H1 (cell line): Measurements from ENCODE around the gene HOXB3. TPM values are rescaled to one million over a fixed set of nuclear protein-coding genes. Genes with fewer than 3 reads are reported as not detected.

Experiments used
- CTCF ChIA-PET: fragments of 300-600 bp; sonication (Branson Sonifier 250); formaldehyde crosslinking; loops from one replicate; lab custom pipeline; 2021; ENCODE audit not compliant: partially characterized antibody; lab: Charles Lee
- POLR2A ChIA-PET: fragments of 300-600 bp; sonication (Branson Sonifier 250); formaldehyde crosslinking; loops from one replicate; lab custom pipeline; 2021; ENCODE audit warnings: inconsistent platforms; ENCODE audit not compliant: partially characterized antibody; lab: Charles Lee
- DNase-seq, 2 experiments: peaks; one replicate each; pipeline versions ENCODE4 v3.0.0 to v3.0.0-alpha.2; 2010 to 2022; ENCODE audit warnings: low spot score in 2 of 2, low read depth in 1 of 2, mixed read lengths in 1 of 2
- FAIRE-seq: peaks from 2 replicates; lab custom pipeline; 2011; peaks lifted over from hg19 to GRCh38; lab: Jason Lieb, UNC
- H2AFZ ChIP-seq: 2 replicates; pipeline ENCODE4 v1.8.1; 2012; ENCODE audit warnings: low read length, inconsistent platforms
- H2AK5ac ChIP-seq: 2 replicates; pipeline ENCODE4 v1.6.1; 2013; ENCODE audit warnings: low read depth, low read length
- H2BK120ac ChIP-seq: replicated peaks from 2 replicates; pipeline ENCODE3; 2013; ENCODE audit warnings: low read depth, low read length, inconsistent platforms
- H2BK12ac ChIP-seq: 2 replicates; pipeline ENCODE4 v1.6.1; 2013; ENCODE audit warnings: low read depth, low read length
- H2BK15ac ChIP-seq: 2 replicates; pipeline ENCODE4 v1.6.1; 2013; ENCODE audit warnings: low read length
- H2BK20ac ChIP-seq: 2 replicates; pipeline ENCODE4 v1.6.1; 2013; ENCODE audit warnings: low read length
- H2BK5ac ChIP-seq: 2 replicates; pipeline ENCODE4 v1.6.1; 2013; ENCODE audit warnings: low read depth, low read length
- H3K14ac ChIP-seq: 2 replicates; pipeline ENCODE4 v1.6.1; 2013; ENCODE audit warnings: inconsistent platforms; ENCODE audit not compliant: insufficient read length
- H3K18ac ChIP-seq: 2 replicates; pipeline ENCODE4 v1.6.1; 2013; ENCODE audit warnings: low read length; ENCODE audit errors: extremely low read depth
- H3K23ac ChIP-seq: 2 replicates; pipeline ENCODE4 v1.6.1; 2013; ENCODE audit warnings: inconsistent platforms; ENCODE audit not compliant: insufficient read length
- H3K23me2 ChIP-seq: 2 replicates; pipeline ENCODE4 v1.6.1; 2013; ENCODE audit warnings: low read depth, low read length
- H3K27ac ChIP-seq: 2 replicates; pipeline ENCODE4 v1.6.1; 2011; ENCODE audit warnings: low read depth, low read length, inconsistent platforms
- H3K27me3 ChIP-seq, 4 experiments: replicated peaks in 1 of 4; 1 replicate in 1 of 4; 2 replicates in 3 of 4; pipeline versions ENCODE4 v1.6.1 to v1.8.1; 2011 to 2013; ENCODE audit warnings: low read length in 3 of 4, mild to moderate bottlenecking in 3 of 4, inconsistent platforms in 2 of 4, mixed read lengths in 2 of 4, moderate library complexity in 1 of 4; ENCODE audit not compliant: control insufficient read depth in 3 of 4, insufficient read depth in 3 of 4; ENCODE audit errors: extremely low read depth in 1 of 4
- H3K36me3 ChIP-seq, 4 experiments: 2 replicates each; pipeline versions ENCODE4 v1.6.1 to v1.8.1; 2011 to 2013; ENCODE audit warnings: mild to moderate bottlenecking in 4 of 4, low read length in 3 of 4, moderate library complexity in 2 of 4, control low read depth in 1 of 4, inconsistent platforms in 1 of 4; ENCODE audit not compliant: insufficient read depth in 4 of 4, control insufficient read depth in 2 of 4
- H3K4ac ChIP-seq: replicated peaks from 2 replicates; pipeline ENCODE3; 2013; ENCODE audit warnings: low read length, low read depth, mixed read lengths, inconsistent platforms; ENCODE audit not compliant: insufficient read length
- H3K4me1 ChIP-seq, 4 experiments: replicated peaks in 1 of 4; 1 replicate in 1 of 4; 2 replicates in 3 of 4; pipeline versions ENCODE4 v1.6.1 to v1.8.1; 2011 to 2013; ENCODE audit warnings: low read length in 3 of 4, inconsistent platforms in 2 of 4, mixed read lengths in 1 of 4; ENCODE audit not compliant: insufficient read depth in 4 of 4, control insufficient read depth in 3 of 4
- H3K4me2 ChIP-seq, 2 experiments: 2 replicates each; pipeline versions ENCODE4 v1.6.1 to v1.8.1; 2011 to 2013; ENCODE audit warnings: low read depth in 2 of 2, low read length in 2 of 2, control low read depth in 1 of 2, inconsistent platforms in 1 of 2, mild to moderate bottlenecking in 1 of 2; ENCODE audit not compliant: insufficient read depth in 1 of 2
- H3K4me3 ChIP-seq, 4 experiments: fragments of 200-600, 300-600 bp in 1 of 4; sonication (generic), shearing (Covaris generic), sonication (Bioruptor Twin) in 1 of 4; 2 replicates each; pipeline versions ENCODE4 v1.5.1 to v1.8.1; 2011 to 2016; ENCODE audit warnings: low read length in 4 of 4, low read depth in 3 of 4, control low read depth in 2 of 4, inconsistent platforms in 2 of 4, mild to moderate bottlenecking in 2 of 4, mixed read lengths in 1 of 4, moderate library complexity in 1 of 4; ENCODE audit not compliant: insufficient read depth in 2 of 4; ENCODE audit errors: extremely low read depth in 1 of 4
- H3K56ac ChIP-seq: replicated peaks from 2 replicates; pipeline ENCODE3; 2013; ENCODE audit warnings: low read depth, mild to moderate bottlenecking, mixed read lengths, low read length, inconsistent platforms; ENCODE audit not compliant: insufficient read length
- H3K79me1 ChIP-seq: 2 replicates; pipeline ENCODE4 v1.6.1; 2013; ENCODE audit warnings: low read depth, low read length, control low read depth
- H3K79me2 ChIP-seq, 2 experiments: 2 replicates each; pipeline versions ENCODE4 v1.6.1 to v1.8.1; 2012 to 2013; ENCODE audit warnings: low read length in 2 of 2, mild to moderate bottlenecking in 2 of 2, inconsistent platforms in 1 of 2; ENCODE audit not compliant: insufficient read depth in 2 of 2, control insufficient read depth in 1 of 2
- H3K9ac ChIP-seq, 4 experiments: replicated peaks in 1 of 4; 1 replicate in 1 of 4; 2 replicates in 3 of 4; pipeline versions ENCODE4 v1.6.1 to v1.8.1; 2011 to 2013; ENCODE audit warnings: low read depth in 3 of 4, low read length in 3 of 4, control low read depth in 2 of 4, mild to moderate bottlenecking in 2 of 4, moderate library complexity in 2 of 4, inconsistent platforms in 1 of 4; ENCODE audit errors: extremely low read depth in 1 of 4
- H3K9me3 ChIP-seq, 2 experiments: 2 replicates each; pipeline versions ENCODE4 v1.6.1 to v1.8.1; 2012 to 2013; ENCODE audit warnings: mild to moderate bottlenecking in 2 of 2, moderate library complexity in 2 of 2, control low read depth in 1 of 2, inconsistent platforms in 1 of 2, low read depth in 1 of 2, low read length in 1 of 2, mixed read lengths in 1 of 2; ENCODE audit not compliant: insufficient read depth in 2 of 2
- H4K20me1 ChIP-seq, 2 experiments: replicated peaks in 1 of 2; 2 replicates each; pipeline versions ENCODE3 to v1.8.1; 2011 to 2013; ENCODE audit warnings: inconsistent platforms in 2 of 2, low read length in 2 of 2, mild to moderate bottlenecking in 1 of 2; ENCODE audit not compliant: insufficient read depth in 2 of 2, control insufficient read depth in 1 of 2
- H4K5ac ChIP-seq: 2 replicates; pipeline ENCODE4 v1.6.1; 2013; ENCODE audit warnings: low read length, low read depth, mixed read lengths, inconsistent platforms; ENCODE audit not compliant: insufficient read length
- H4K8ac ChIP-seq: 2 replicates; pipeline ENCODE4 v1.8.0; 2013; ENCODE audit warnings: mild to moderate bottlenecking, moderate library complexity, low read length, inconsistent platforms; ENCODE audit not compliant: insufficient read depth; ENCODE audit errors: extremely low read depth
- H4K91ac ChIP-seq: replicated peaks from 2 replicates; pipeline ENCODE3; 2013; ENCODE audit warnings: low read length, mixed read lengths, inconsistent platforms; ENCODE audit not compliant: insufficient read length
- BACH1 ChIP-seq: IDR thresholded peaks from 2 replicates; pipeline ENCODE4 v1.6.1; 2012; ENCODE audit warnings: low read length, improper control_type of control experiment
- EZH2 ChIP-seq: fragments of 200-600 bp; sonication (generic); IDR thresholded peaks from 2 replicates; pipeline ENCODE4 v1.7.1; 2012; ENCODE audit warnings: low read depth, mild to moderate bottlenecking, moderate library complexity, low read length, inconsistent platforms; ENCODE audit not compliant: severe bottlenecking
- NANOG ChIP-seq: IDR thresholded peaks from 2 replicates; pipeline ENCODE4 v1.6.1; 2011; ENCODE audit warnings: low read length, low read depth, mild to moderate bottlenecking, inconsistent platforms; ENCODE audit not compliant: insufficient read depth, poor library complexity, severe bottlenecking
- RAD21 ChIP-seq, 2 experiments: IDR thresholded peaks in 1 of 2; conservative IDR thresholded peaks in 1 of 2; 2 replicates each; pipeline ENCODE4 v1.6.1; 2011; ENCODE audit warnings: low read depth in 2 of 2, low read length in 2 of 2, improper control_type of control experiment in 1 of 2, inconsistent platforms in 1 of 2, mild to moderate bottlenecking in 1 of 2, moderate library complexity in 1 of 2
- RNF2 ChIP-seq: fragments of 200-900, 300-1000 bp; sonication (generic); IDR thresholded peaks from 2 replicates; pipeline ENCODE4 v1.7.1; 2016; ENCODE audit warnings: borderline replicate concordance, low read depth, mild to moderate bottlenecking, antibody characterized with exemption, low read length; ENCODE audit not compliant: poor library complexity, severe bottlenecking; ENCODE audit errors: missing control alignments
- SP2 ChIP-seq: IDR thresholded peaks from 2 replicates; pipeline ENCODE4 v1.6.1; 2012; ENCODE audit warnings: mild to moderate bottlenecking, low read length, inconsistent platforms
- SUZ12 ChIP-seq: fragments of 200-600 bp; sonication (generic); IDR thresholded peaks from 2 replicates; pipeline ENCODE4 v1.6.1; 2012; ENCODE audit warnings: mild to moderate bottlenecking, inconsistent platforms, low read length, moderate library complexity, mixed read lengths
- TAF7 ChIP-seq: optimal IDR thresholded peaks from 2 replicates; pipeline ENCODE3; 2011; ENCODE audit warnings: low read depth, mild to moderate bottlenecking, inconsistent platforms, low read length, moderate library complexity, borderline replicate concordance
- TBP ChIP-seq: IDR thresholded peaks from 2 replicates; pipeline ENCODE4 v1.6.1; 2011; ENCODE audit warnings: low read depth, low read length, improper control_type of control experiment
- TCF12 ChIP-seq: IDR thresholded peaks from 2 replicates; pipeline ENCODE4 v1.6.1; 2011; ENCODE audit warnings: low read depth, mild to moderate bottlenecking, low read length
- WGBS, 2 experiments: shearing (Covaris generic) in 1 of 2; methylation state at CpG; one replicate each; pipeline versions ENCODE4 v1.1.6 to v1.1.7; 2013 to 2015; ENCODE audit warnings: low lambda C conversion rate in 2 of 2, mixed read lengths in 2 of 2, inconsistent platforms in 1 of 2, low coverage in 1 of 2, missing lambda C conversion rate in 1 of 2; ENCODE audit not compliant: insufficient replicate concordance in 2 of 2, insufficient coverage in 1 of 2, insufficient read length in 1 of 2; ENCODE audit errors: extremely low coverage in 1 of 2, missing lambda C conversion rate in 1 of 2; 5-methylcytosine and 5-hydroxymethylcytosine counted together
- polyA plus RNA-seq, 7 experiments: library from polyadenylated mRNA; depleted of rRNA in 3 of 7; stranded (reverse) in 5 of 7; unstranded in 2 of 7; fragments of >200 nt in 5 of 7; fragments of 200-250 nt in 2 of 7; gene quantifications; 1 replicate in 5 of 7; 2 replicates in 1 of 7; 4 replicates in 1 of 7; pipeline versions ENCODE4 v1.2.1 to v1.2.3, GENCODE V29; 2011 to 2013; ENCODE audit warnings: missing spikeins in 2 of 7, mixed read lengths in 2 of 7
- total RNA-seq: library from RNA; stranded (reverse); fragmentation: NEBNext Ultra II Directional; extraction: Animal tissue kit (Norgen Biotek cat#: 25700); gene quantifications from 2 replicates; pipeline ENCODE4 v1.2.1, GENCODE V29; 2021

The HOXB3 gene
- total and polyA plus RNA-seq, 2 of the 8 experiments (the other 6 are each of a cell fraction or from before 2014, with no cell fraction given) = not detected

- no peak overlapping the region for H2BK20ac ChIP-seq
- no peak overlapping the region for H3K27ac ChIP-seq
- no peaks in the 10 kb centered on the region for H3K23me2 ChIP-seq
- H3K4me1 ChIP-seq = peaks cover 0 to 7% (median 5%) of the 10 kb centered on the region in 4 experiments; a peak in 5 of 7 replicates
- no peak overlapping the region for H2BK120ac ChIP-seq
- H3K23ac ChIP-seq = no peak overlapping the region
- POLR2A ChIA-PET = interaction anchor here (1.2 kb wide), 1 partner anchor 19 kb away, joined by 3 read pairs; no protein-coding TSS in a partner anchor
- no peak overlapping the region for H3K14ac ChIP-seq
- H2AFZ ChIP-seq = no peak overlapping the region
- H3K4me2 ChIP-seq = no peak overlapping the region
- no peak overlapping the region for H4K8ac ChIP-seq
- TF ChIP-seq TCF12 (no peak), TBP (no peak), RAD21 (IDR thresholded peaks at IDR 0.05 in 1 of 2, conservative IDR thresholded peaks at IDR 0.05 in 1 of 2; ENCODE audit: low read depth in 2 of 2, low read length in 2 of 2) (no peak), SP2 (no peak), TAF7 (no peak), RNF2 (peak; percentile 93), BACH1 (no peak), SUZ12 (peak; percentile 93), EZH2 (peak; percentile 94), NANOG (no peak)
- TF ChIP-seq, all 59 proteins: peak for 3
- H3K56ac ChIP-seq = no peak overlapping the region
- H2BK12ac ChIP-seq = 0 out of 2 replicates have a peak overlapping the region, but pooled peaks have one; percentile 19
- H3K9ac ChIP-seq = no peak overlapping the region
- peaks cover 0 to 13% (median 0%) of the 10 kb centered on the region in 4 experiments; a peak in 1 of 8 replicates for H3K36me3 ChIP-seq
- no peak overlapping the region for H3K4ac ChIP-seq
- 17% methylated on average over 16 of the region's 17 CpGs; no CpG with 5 or more reads in 1 of the 2 experiments for WGBS, 2 experiments
- no peak overlapping the region for H4K91ac ChIP-seq
- H4K5ac ChIP-seq = no peak overlapping the region
- no peak overlapping the region for H2BK5ac ChIP-seq
- H3K9me3 ChIP-seq = no peaks in the 10 kb centered on the region; a peak in 1 of 4 replicates
- H3K79me1 ChIP-seq = no peaks in the 10 kb centered on the region
- H4K20me1 ChIP-seq = peaks cover 18 to 39% of the 10 kb centered on the region in 2 experiments
- no peak for DNase-seq
- H3K4me3 ChIP-seq = no peak overlapping the region
- CTCF ChIA-PET = interaction anchor here (0.5 to 5.4 kb wide), 8 partner anchors 8 to 946 kb away, joined by 3 to 30 read pairs (median 6); partner anchors contain the start of gene HOXB9
- H2BK15ac ChIP-seq = no peak overlapping the region
- no peaks in the 10 kb centered on the region for H3K79me2 ChIP-seq
- FAIRE-seq = no peak
- peaks cover 97 to 100% (median 99%) of the 10 kb centered on the region in 4 experiments for H3K27me3 ChIP-seq
- H2AK5ac ChIP-seq = no peak overlapping the region
- no peak overlapping the region for H3K18ac ChIP-seq
Measured at GRCh38 chr17:48615963-48616716, 26.1 kb upstream of the HOXB3 start.
